GM19372 (cell line): ENCODE results near the gene FLT4.
"Not testable (repeated sequence)": the region's sequence is repeated elsewhere in the genome, so short reads cannot be mapped to it uniquely, and the experiment has no call there.

Source experiments
- ATAC-seq: cut with Tn5 transposase; IDR thresholded peaks from one replicate; pipeline ENCODE4 v1.9.1; 2021; ENCODE audit warnings: mild to moderate bottlenecking, low read depth, moderate library complexity; ENCODE audit not compliant: unreplicated experiment

FLT4 gene

GRCh38 chr5:180649297-180650039 lies at the start of gene FLT4:
Gene FLT4 (minus strand): TSS chr5:180649600. CDS start chr5:180649545, 55 bp downstream.
- ATAC-seq = no peak

- ATAC-seq = no peak
Measured at GRCh38 chr5:180699042-180699441, 49.6 kb upstream of the FLT4 start.

- ATAC-seq = no peak
Measured at GRCh38 chr5:180696116-180696515, 46.7 kb upstream of the FLT4 start.

- no peak for ATAC-seq
Measured at GRCh38 chr5:180692429-180692828, 43.0 kb upstream of the FLT4 start.

GRCh38 chr5:180691046-180691445 lies 41.6 kb upstream of the FLT4 start:
- ATAC-seq = no peak

- ATAC-seq = no peak
Measured at GRCh38 chr5:180690562-180690961, 41.2 kb upstream of the FLT4 start.

- no peak for ATAC-seq
Measured at GRCh38 chr5:180689775-180690174, 40.4 kb upstream of the FLT4 start.

- ATAC-seq = no peak
Measured at GRCh38 chr5:180689071-180689694, 39.8 kb upstream of the FLT4 start.

GRCh38 chr5:180688330-180689070 lies 39.1 kb upstream of the FLT4 start:
- ATAC-seq = no peak

- ATAC-seq = not testable (repeated sequence)
Measured at GRCh38 chr5:180686799-180687198, 37.4 kb upstream of the FLT4 start.

- ATAC-seq = no peak
Measured at GRCh38 chr5:180684623-180685161, 35.3 kb upstream of the FLT4 start.

- no peak for ATAC-seq
Measured at GRCh38 chr5:180683220-180683922, 34.0 kb upstream of the FLT4 start.

- no peak for ATAC-seq
Measured at GRCh38 chr5:180682560-180682959, 33.2 kb upstream of the FLT4 start.

- ATAC-seq = not testable (repeated sequence)
Measured at GRCh38 chr5:180682008-180682407, 32.6 kb upstream of the FLT4 start.

- not testable (repeated sequence) for ATAC-seq
Measured at GRCh38 chr5:180678319-180678718, 28.9 kb upstream of the FLT4 start.

GRCh38 chr5:180675036-180675635 lies 25.7 kb upstream of the FLT4 start:
- no peak for ATAC-seq

- ATAC-seq = not testable (repeated sequence)
Measured at GRCh38 chr5:180674090-180674475, 24.7 kb upstream of the FLT4 start.

GRCh38 chr5:180673371-180674089 lies 24.1 kb upstream of the FLT4 start:
- no peak for ATAC-seq

GRCh38 chr5:180671958-180672524 lies 22.6 kb upstream of the FLT4 start:
- not testable (repeated sequence) for ATAC-seq
